ENCODE results near the gene OGFOD2.

DNA sequence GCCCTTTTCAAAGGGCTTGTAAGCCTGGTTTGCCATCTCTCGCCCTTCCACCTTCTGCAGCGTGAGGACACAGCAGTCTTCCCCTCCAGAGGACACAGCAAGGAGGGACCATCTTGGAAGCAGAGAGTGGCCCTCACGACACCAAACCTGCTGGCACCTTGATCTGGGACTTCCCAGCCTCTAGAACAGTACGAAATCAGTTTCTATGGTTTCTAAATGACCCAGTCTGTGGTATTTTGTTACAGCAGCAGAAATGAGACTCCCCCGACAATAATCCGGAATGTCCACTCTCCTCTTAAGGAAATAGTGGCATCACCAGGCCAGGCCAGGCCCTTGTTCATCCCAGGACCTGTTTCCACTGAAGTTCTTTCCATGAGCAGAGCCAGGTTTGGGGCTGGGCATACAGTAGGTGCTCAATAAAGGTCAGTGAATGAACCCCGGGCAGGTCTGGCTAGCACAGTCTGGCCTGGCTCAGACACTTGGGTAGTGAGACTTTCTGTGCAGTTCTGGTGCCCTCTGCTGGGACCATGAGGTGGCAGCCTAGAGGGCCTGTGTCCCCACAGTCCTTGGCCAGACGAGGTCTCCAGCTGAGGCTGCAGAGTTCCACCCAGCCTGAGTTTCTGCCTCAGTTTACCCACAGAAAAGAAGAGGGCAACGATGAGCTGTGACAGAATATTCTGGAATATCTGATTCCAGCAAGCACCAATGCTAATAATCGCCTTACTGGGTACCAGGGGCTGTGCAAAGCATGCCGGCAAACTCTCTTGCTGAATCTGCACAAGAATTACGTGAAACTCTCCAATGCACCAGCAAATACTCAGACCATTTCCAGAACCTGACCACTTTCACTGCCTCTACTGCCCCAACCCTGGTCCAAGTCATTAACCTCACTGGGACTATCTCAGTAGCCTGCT is 22.8 kb upstream of the OGFOD2 start:
- TF ChIP-seq, protein P1, sequence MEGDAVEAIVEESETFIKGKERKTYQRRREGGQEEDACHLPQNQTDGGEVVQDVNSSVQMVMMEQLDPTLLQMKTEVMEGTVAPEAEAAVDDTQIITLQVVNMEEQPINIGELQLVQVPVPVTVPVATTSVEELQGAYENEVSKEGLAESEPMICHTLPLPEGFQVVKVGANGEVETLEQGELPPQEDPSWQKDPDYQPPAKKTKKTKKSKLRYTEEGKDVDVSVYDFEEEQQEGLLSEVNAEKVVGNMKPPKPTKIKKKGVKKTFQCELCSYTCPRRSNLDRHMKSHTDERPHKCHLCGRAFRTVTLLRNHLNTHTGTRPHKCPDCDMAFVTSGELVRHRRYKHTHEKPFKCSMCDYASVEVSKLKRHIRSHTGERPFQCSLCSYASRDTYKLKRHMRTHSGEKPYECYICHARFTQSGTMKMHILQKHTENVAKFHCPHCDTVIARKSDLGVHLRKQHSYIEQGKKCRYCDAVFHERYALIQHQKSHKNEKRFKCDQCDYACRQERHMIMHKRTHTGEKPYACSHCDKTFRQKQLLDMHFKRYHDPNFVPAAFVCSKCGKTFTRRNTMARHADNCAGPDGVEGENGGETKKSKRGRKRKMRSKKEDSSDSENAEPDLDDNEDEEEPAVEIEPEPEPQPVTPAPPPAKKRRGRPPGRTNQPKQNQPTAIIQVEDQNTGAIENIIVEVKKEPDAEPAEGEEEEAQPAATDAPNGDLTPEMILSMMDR (IDR thresholded peaks at IDR 0.05): peak; percentile 91
- no peak for TF ChIP-seq EZH2 (IDR thresholded peaks at IDR 0.05; ENCODE audit: borderline replicate concordance, insufficient read depth, low read depth, low read length, poor library complexity, severe bottlenecking)
